ENCODE data around the gene MSI2. TPM values are rescaled to one million over a fixed set of nuclear protein-coding genes. Genes with fewer than 3 reads are reported as not detected.
A peak's percentile ranks its signal among the peaks of the same experiment; 100 is the strongest.

The MSI2 gene
- total RNA-seq, 1 donor from 2014 or later = 181 TPM

DNA sequence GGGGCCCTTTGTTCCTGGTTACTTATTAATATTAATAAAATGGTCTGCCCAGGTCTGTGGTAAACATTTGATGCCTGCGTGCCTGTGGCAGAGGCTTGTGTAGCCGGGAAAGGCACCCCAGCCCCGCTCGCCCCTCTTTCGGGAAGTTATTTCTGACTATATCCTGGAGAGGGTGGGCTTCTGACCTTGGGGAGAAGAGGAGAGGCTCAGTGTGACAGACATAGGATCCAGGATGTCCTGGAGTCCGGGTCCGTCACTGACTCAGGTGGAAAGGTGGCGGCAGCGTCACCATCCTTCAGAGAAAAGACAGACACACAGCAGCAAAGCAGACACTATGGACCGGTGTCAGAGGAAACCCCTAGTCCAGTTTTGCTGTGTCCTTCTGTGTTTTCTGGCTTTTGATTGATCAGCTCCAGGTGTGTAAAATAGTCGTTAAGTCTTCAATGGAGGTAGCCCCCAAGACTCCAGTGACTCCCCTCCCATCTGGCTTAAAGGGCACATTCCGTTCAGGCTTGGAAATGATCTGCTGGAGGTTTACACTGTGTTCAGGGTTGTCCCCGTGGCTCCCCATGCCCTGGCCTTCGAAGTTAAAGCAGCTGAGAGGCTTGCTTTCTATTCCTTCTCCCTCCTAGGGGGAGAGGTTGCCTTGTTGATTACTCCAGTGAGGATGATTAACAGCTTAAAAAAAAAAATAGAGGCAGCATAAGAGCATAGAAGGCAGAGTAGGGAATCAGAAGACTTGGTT, 407.2 kb downstream of the MSI2 start:
- DNase-seq (ENCODE audit: low spot score) = no peak
- intact Hi-C loops (cut with micrococcal nuclease) = no loop called here
- H3K4me1 Mint-ChIP-seq (ENCODE audit: low read depth) = no peaks in the 10 kb centered on the region
- no peaks in the 10 kb centered on the region for H3K27me3 Mint-ChIP-seq (ENCODE audit: low read depth)
- no peak overlapping the region for H3K4me3 Mint-ChIP-seq (ENCODE audit: low read depth)
- H3K9me3 Mint-ChIP-seq = no peaks in the 10 kb centered on the region
- H3K36me3 Mint-ChIP-seq (ENCODE audit: low read depth) = peaks cover 7% of the 10 kb centered on the region
- no peak overlapping the region for H3K27ac Mint-ChIP-seq

DNA sequence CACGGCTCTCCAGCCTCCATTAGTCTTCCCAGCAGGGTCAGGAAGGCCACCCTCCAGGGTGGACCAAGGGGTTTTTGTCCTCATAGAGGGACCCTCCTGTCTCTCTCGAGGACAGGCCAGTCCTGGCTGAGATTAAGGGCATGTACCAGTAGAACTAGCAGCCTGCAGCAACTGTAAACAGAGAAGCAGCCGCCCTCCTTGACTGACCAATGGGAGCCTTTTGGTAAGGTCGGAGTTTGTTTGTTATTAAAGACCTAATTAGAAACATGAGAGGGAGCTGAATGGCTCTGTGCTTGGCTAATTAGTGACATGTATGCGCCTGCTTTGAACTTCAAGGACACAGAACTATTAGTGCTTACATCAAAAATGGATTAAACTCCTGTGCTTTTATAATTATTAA, 408.8 kb downstream of the MSI2 start:
- Mint-ChIP-seq H3K36me3 (ENCODE audit: low read depth) (peaks cover 9% of the 10 kb centered on the region), H3K27ac (no peak overlapping the region), H3K9me3 (no peaks in the 10 kb centered on the region), H3K4me1 (ENCODE audit: low read depth) (peaks cover 2% of the 10 kb centered on the region), H3K4me3 (ENCODE audit: low read depth) (no peak overlapping the region), H3K27me3 (ENCODE audit: low read depth) (no peaks in the 10 kb centered on the region)
- intact Hi-C loops (cut with micrococcal nuclease) = no loop called here
- no peak for DNase-seq (ENCODE audit: low spot score)

DNA sequence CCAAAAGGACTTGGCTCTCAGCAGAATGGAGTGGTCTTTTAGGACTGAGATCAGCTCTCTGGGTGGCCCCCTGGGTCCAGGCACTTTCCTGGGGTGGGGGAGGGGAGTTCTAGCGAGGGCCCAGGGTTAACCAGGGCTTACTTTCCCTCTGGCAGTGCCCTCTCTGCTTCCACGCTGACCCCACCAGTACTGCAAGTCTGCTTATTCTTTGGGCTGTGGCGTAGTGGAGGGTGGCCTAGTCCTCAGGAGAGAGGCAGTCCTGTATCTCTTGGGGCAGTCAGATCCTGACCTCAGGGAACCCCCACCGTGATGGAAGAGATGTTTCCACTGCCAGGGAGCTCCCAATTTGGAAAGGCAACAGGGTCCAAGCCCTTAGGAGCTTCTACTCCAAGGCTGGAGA, 409.4 kb downstream of the MSI2 start:
- no peak overlapping the region for H3K4me3 Mint-ChIP-seq (ENCODE audit: low read depth)
- peaks cover 2% of the 10 kb centered on the region for H3K4me1 Mint-ChIP-seq (ENCODE audit: low read depth)
- no peak for DNase-seq (ENCODE audit: low spot score)
- H3K27ac Mint-ChIP-seq = no peak overlapping the region
- intact Hi-C loops (cut with micrococcal nuclease) = no loop called here
- H3K27me3 Mint-ChIP-seq (ENCODE audit: low read depth) = no peaks in the 10 kb centered on the region
- H3K9me3 Mint-ChIP-seq = no peaks in the 10 kb centered on the region
- H3K36me3 Mint-ChIP-seq (ENCODE audit: low read depth) = peaks cover 4% of the 10 kb centered on the region

DNA sequence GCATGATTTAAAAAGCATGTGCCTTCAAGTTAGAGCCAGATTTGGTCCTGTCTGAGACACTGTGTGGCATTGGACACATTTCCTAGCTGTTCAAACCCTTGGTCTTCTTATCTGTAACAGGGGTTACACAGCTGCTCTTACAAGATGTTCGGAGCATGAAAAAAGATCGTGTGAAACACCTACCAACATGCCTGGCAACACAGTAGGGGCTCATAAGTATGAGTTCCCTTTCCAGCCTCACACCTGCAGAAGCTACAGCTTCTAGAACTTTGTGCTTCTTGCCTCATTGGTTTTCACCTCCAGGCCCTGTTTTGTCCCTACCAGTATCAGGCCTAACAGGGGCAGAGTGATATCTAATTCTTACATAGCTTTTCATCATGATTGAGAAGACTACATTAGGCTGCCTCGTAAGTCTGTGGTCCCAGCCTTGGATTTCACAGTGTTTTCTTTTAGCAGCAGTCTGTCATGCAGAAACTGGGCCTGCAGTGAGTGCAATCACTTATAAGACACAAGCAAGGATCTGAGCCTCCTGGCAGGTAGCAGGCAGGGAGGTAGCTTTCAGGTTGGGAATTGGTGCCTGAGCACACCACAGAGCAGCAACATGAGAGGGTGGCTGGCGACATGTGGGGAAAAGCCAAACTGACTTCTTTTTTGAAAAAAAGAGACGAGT, 410.0 kb downstream of the MSI2 start:
- Mint-ChIP-seq H3K4me3 (ENCODE audit: low read depth) (no peak overlapping the region), H3K36me3 (ENCODE audit: low read depth) (peaks cover 4% of the 10 kb centered on the region), H3K9me3 (no peaks in the 10 kb centered on the region), H3K27ac (no peak overlapping the region), H3K27me3 (ENCODE audit: low read depth) (no peaks in the 10 kb centered on the region), H3K4me1 (ENCODE audit: low read depth) (peaks cover 2% of the 10 kb centered on the region)
- no peak for DNase-seq (ENCODE audit: low spot score)
- intact Hi-C loops (cut with micrococcal nuclease) = no loop called here

DNA sequence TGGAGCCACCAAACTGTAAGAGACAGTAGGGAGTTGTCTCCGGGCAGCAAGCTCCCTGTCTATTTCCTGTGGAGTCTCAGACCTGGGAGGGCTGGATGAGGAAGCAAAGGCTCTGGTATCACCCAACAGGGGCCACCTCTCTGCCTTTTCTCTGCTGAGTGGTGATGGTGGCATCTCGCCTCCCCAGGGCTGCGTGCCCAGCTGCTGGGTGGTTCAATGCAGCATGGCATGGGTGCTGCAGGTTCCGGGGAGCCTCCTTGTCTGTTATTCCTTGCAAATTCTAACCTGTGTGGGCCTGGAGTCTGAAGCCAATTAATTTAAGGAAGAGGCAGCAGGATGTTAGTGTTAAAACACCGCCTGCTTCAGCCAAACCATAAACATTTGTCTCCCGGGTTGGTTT, 410.6 kb downstream of the MSI2 start:
- intact Hi-C loops (cut with micrococcal nuclease) = no loop called here
- H3K27ac Mint-ChIP-seq = no peak overlapping the region

DNA sequence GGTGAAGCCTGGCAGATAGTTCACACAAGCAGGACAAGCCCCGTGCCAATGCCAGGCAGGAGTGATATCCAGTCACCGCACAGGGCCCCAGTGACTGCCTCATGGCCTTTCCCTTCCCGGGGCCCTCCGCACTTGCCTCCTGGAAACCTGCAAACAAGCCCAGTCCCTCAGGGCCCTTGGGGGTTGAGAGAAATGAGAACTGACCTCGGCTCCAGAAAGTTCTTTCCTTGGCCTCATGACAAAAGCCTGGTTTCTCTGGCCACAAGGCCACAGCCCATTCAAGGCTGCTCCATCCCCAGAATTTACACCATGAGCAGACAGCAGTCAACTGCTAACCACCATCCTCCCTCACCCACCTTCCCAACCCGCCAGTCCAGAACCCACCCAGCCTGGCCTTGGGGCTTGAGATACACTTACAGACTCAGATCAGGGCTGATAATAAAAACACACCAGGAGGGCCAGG, 411.2 kb downstream of the MSI2 start:
- intact Hi-C loops (cut with micrococcal nuclease) = no loop called here
- H3K27ac Mint-ChIP-seq = no peak overlapping the region
- H3K4me1 Mint-ChIP-seq (ENCODE audit: low read depth) = peaks cover 5% of the 10 kb centered on the region
- H3K4me3 Mint-ChIP-seq (ENCODE audit: low read depth) = no peak overlapping the region
- H3K27me3 Mint-ChIP-seq (ENCODE audit: low read depth) = no peaks in the 10 kb centered on the region
- H3K9me3 Mint-ChIP-seq = no peaks in the 10 kb centered on the region
- H3K36me3 Mint-ChIP-seq (ENCODE audit: low read depth) = peaks cover 4% of the 10 kb centered on the region
- no peak for DNase-seq (ENCODE audit: low spot score)

More for the DNA sequence above, 410.6 kb downstream of the MSI2 start:
- Mint-ChIP-seq H3K27me3 (ENCODE audit: low read depth) (no peaks in the 10 kb centered on the region), H3K9me3 (no peaks in the 10 kb centered on the region), H3K4me1 (ENCODE audit: low read depth) (peaks cover 2% of the 10 kb centered on the region), H3K36me3 (ENCODE audit: low read depth) (peaks cover 4% of the 10 kb centered on the region), H3K4me3 (ENCODE audit: low read depth) (no peak overlapping the region)
- no peak for DNase-seq (ENCODE audit: low spot score)

DNA sequence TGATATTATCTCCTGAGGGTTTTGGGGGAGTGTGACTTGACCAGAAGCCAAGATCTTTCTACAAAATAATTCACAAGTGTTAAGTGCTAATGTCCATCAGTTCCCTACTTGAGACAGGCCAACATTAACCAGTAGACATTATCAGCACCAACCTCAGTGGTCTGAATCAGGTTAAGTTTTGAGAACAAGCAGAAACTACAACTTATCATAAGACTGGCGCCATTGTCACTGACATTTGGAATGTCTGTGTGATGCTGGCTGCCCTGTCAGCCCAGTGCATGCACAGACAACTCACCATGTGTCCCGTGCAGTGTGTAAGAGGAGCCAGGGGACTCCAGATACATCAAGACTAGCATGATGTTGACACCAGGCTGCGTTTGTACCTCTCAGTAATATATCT, 412.0 kb downstream of the MSI2 start:
- intact Hi-C loops (cut with micrococcal nuclease) = no loop called here
- Mint-ChIP-seq H3K27me3 (ENCODE audit: low read depth) (no peaks in the 10 kb centered on the region), H3K4me3 (ENCODE audit: low read depth) (no peak overlapping the region), H3K27ac (no peak overlapping the region), H3K36me3 (ENCODE audit: low read depth) (peaks cover 4% of the 10 kb centered on the region), H3K4me1 (ENCODE audit: low read depth) (peaks cover 5% of the 10 kb centered on the region), H3K9me3 (no peaks in the 10 kb centered on the region)
- DNase-seq (ENCODE audit: low spot score) = no peak

DNA sequence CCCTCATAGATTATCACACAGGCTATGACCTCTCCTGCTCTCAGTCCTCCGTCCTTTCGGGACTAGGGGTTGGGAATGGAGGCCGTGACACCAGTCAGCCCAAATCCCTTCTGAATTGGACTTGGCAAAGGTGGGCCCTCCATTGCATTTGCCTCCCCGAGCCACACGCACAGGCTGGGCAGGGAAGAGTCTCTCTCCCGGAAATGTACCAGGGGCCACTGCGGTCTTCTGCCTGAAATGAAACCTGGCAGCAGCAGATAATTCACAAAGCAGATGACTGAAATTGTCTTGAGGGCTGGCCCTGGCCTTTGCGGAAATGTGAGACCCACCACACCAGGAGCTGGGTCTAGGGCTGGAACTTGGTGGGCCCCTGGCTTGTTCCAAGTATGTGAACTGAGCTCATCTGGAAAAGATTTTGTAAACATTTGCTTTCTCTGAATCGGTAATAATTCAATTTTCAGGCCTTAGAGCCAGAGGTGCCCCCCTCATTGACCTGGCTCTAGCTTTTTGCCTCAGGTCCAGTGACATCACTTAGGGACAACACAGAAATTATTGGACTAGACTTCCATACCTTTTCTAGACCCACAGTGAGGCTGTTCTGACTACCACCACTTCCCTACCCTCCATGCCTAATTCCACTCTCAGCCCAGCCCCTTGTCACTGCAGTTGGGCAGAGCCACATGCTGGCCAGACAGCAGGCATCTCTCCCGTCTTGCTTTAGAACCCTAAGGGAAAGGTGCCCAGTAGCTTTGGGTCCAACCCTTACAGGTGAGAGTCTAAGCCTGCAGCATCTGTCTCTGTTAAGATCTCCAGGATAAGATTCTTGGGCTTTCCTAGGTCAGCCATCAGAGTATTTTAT, 413.6 kb downstream of the MSI2 start:
- H3K27me3 Mint-ChIP-seq (ENCODE audit: low read depth) = no peaks in the 10 kb centered on the region
- intact Hi-C loops (cut with micrococcal nuclease) = loop anchor here (5.0 kb wide), 1 partner anchor 68 kb away; no protein-coding TSS in a partner anchor
- no peak overlapping the region for H3K27ac Mint-ChIP-seq
- peaks cover 5% of the 10 kb centered on the region for H3K4me1 Mint-ChIP-seq (ENCODE audit: low read depth)
- H3K36me3 Mint-ChIP-seq (ENCODE audit: low read depth) = peaks cover 7% of the 10 kb centered on the region
- H3K4me3 Mint-ChIP-seq (ENCODE audit: low read depth) = no peak overlapping the region
- no peaks in the 10 kb centered on the region for H3K9me3 Mint-ChIP-seq
- DNase-seq (ENCODE audit: low spot score) = peak; percentile 7

DNA sequence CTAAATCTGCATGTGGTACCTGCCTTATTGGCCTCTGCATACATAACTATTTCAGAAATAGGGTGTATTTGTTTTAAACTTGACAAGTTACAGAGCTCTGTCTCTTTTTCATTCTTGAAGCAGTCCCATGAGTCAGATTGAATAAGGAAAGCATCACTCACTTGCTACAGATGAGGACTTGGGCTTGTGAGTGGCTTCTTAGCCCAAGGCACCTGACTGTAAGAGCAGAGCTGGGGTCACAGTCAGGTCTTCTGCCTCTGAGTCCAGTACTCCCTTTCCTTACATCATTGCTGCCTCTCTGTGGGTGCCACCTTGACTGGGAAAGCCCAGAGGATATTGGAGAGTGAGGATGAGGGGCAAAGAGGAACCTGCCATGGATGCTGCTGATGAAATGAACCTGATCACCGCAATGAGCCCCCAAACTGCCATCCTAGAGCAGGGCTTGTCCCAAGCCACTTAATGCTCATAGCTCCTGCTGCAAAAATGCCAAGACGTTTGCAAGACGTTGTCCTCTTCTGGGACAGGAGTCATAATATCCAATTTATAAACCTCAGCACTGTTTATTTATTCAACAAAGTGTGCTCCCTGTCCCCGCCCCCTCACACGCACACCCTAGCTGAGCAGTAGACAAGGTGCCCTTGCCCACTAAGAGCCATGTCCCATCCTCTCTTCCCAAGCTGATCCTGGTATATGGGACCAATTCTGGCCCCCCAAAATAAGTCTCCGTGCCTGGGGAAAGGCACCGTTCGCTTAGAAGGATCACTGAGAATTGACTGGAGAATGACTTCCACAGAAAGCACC, 414.6 kb downstream of the MSI2 start:
- peaks cover 11% of the 10 kb centered on the region for H3K36me3 Mint-ChIP-seq (ENCODE audit: low read depth)
- DNase-seq (ENCODE audit: low spot score) = peak; percentile 0
- H3K4me1 Mint-ChIP-seq (ENCODE audit: low read depth) = peaks cover 5% of the 10 kb centered on the region
- no peak overlapping the region for H3K27ac Mint-ChIP-seq
- no peaks in the 10 kb centered on the region for H3K27me3 Mint-ChIP-seq (ENCODE audit: low read depth)
- H3K9me3 Mint-ChIP-seq = no peaks in the 10 kb centered on the region
- intact Hi-C loops (cut with micrococcal nuclease) = loop anchor here (5.0 kb wide), 1 partner anchor 69 kb away; no protein-coding TSS in a partner anchor
- no peak overlapping the region for H3K4me3 Mint-ChIP-seq (ENCODE audit: low read depth)

DNA sequence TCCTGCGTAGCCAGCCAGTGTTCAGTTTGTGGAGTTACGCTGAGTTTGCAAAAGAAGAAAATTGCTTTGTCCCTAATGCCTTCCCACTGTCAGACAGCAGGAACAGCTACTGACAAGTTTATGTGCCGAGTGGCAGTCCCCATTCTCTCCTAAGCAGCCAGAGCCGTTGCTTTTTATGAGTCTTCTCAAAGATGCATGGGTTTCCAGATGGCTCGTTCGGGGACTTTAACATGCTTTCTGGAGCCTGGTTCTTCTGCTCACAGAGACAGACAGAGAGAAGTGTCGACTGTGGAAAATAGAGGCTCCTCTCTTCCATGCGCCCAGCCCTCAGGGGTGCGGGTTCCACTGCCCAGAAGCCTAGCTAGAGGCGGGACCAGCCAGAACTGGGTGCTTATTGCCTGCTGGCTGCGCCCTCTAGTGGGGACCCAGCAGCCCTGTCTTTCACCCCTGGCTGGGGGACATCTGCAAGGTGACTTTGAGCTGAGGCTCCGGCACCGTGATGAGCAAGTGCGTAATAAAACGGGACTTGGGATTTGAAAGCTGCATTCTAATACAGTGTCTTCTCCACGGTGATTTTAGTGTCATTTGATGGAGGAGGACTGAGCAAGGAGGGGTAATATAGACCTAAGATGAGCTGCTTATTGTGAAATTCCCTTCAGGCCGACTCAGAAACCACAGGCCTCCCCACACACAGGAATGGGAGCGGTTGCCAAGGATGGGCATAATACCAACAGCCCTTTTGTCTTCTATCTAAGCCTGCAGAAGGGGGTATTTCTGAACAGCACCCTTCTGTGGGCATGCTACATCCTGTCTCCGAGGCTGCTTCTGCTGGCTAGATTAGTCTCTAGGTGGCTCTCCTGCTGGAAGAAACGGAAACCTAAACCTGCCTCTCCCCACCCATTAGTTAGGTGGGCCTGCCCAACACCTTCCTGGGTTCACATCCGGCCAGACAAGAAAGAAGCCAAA, 415.6 kb downstream of the MSI2 start:
- no peaks in the 10 kb centered on the region for H3K27me3 Mint-ChIP-seq (ENCODE audit: low read depth)
- no peaks in the 10 kb centered on the region for H3K9me3 Mint-ChIP-seq
- peaks cover 5% of the 10 kb centered on the region for H3K4me1 Mint-ChIP-seq (ENCODE audit: low read depth)
- DNase-seq (ENCODE audit: low spot score) = peak; percentile 53
- H3K27ac Mint-ChIP-seq = peak overlapping the region; percentile 45
- no peak overlapping the region for H3K4me3 Mint-ChIP-seq (ENCODE audit: low read depth)
- H3K36me3 Mint-ChIP-seq (ENCODE audit: low read depth) = peaks cover 11% of the 10 kb centered on the region
- intact Hi-C loops (cut with micrococcal nuclease) = loop anchor here (2.0 to 5.0 kb wide), 2 partner anchors 70 to 429 kb away; no protein-coding TSS in a partner anchor

DNA sequence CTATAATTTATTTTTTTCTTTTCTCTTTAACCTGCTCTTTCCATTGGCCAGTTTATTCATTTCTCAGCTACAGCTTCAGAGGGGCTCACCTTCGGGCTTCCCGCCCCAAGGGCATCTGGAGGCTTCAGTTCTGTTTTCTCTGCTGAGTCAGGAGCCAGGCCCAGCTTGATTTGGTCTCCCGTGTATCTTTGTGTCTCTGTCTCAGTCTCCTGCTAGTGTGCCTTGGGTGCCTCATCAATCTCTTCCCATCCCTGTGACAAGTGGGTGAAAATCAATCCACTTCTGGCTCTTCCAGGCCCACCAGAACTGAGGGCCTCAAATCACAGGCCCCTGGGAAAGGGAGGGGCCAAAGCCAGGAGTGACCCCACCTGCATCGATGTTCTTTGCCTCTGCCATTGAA, 416.6 kb downstream of the MSI2 start:
- DNase-seq (ENCODE audit: low spot score) = no peak
- peaks cover 5% of the 10 kb centered on the region for H3K4me1 Mint-ChIP-seq (ENCODE audit: low read depth)
- intact Hi-C loops (cut with micrococcal nuclease) = loop anchor here (2.0 to 5.0 kb wide), 2 partner anchors 71 to 430 kb away; no protein-coding TSS in a partner anchor
- no peaks in the 10 kb centered on the region for H3K27me3 Mint-ChIP-seq (ENCODE audit: low read depth)
- no peak overlapping the region for H3K27ac Mint-ChIP-seq
- H3K4me3 Mint-ChIP-seq (ENCODE audit: low read depth) = no peak overlapping the region
- peaks cover 11% of the 10 kb centered on the region for H3K36me3 Mint-ChIP-seq (ENCODE audit: low read depth)
- no peaks in the 10 kb centered on the region for H3K9me3 Mint-ChIP-seq

Data from activated T-helper 2 cell treated with anti-CD3 and anti-CD28 coated beads, Interferon-gamma antibody, Interleukin-2, Interleukin-4, amounts not matched to agents 10 μg/mL and 5 μg/mL and 100 μg/mL, durations not matched to agents 14 hours and 24 hours and 36 hours (primary cell).